GM21390 (cell line): ENCODE results near the gene NOX1.
"Not testable (repeated sequence)": the region's sequence is repeated elsewhere in the genome, so short reads cannot be mapped to it uniquely, and the experiment has no call there.

Source experiments
- ATAC-seq: cut with Tn5 transposase; IDR thresholded peaks from one replicate; pipeline ENCODE4 v1.9.1; 2021; ENCODE audit not compliant: unreplicated experiment

NOX1 gene

GRCh38 chrX:100819837-100820666 is 54.1 kb downstream of the NOX1 start, which contains the start of gene CSTF2:
CSTF2 (plus strand) TSS chrX:100820391; CDS start chrX:100820417, 26 bp downstream.
- peak; percentile 99 for ATAC-seq

GRCh38 chrX:100819534-100819836 is 54.7 kb downstream of the NOX1 start:
- no peak for ATAC-seq

GRCh38 chrX:100817340-100817739 is 56.8 kb downstream of the NOX1 start:
- no peak for ATAC-seq

- ATAC-seq = no peak
Observed at GRCh38 chrX:100812216-100813158, 61.7 kb downstream of the NOX1 start.

- ATAC-seq = not testable (repeated sequence)
Observed at GRCh38 chrX:100808265-100808664, 65.9 kb downstream of the NOX1 start.

- no peak for ATAC-seq
Observed at GRCh38 chrX:100804780-100805179, 69.4 kb downstream of the NOX1 start.

GRCh38 chrX:100802843-100803242 is 71.3 kb downstream of the NOX1 start:
- no peak for ATAC-seq

GRCh38 chrX:100798484-100799214 is 75.5 kb downstream of the NOX1 start:
- no peak for ATAC-seq

- no peak for ATAC-seq
Observed at GRCh38 chrX:100797359-100797758, 76.8 kb downstream of the NOX1 start.

- ATAC-seq = not testable (repeated sequence)
Observed at GRCh38 chrX:100796371-100796770, 77.8 kb downstream of the NOX1 start.
